ENCODE results near the gene FRMD4A.

- no peak for TF ChIP-seq TAF1 (IDR thresholded peaks at IDR 0.05; ENCODE audit: low read depth, low read length)
- no peak for TF ChIP-seq POLR2A (IDR thresholded peaks at IDR 0.05; ENCODE audit: low read depth, low read length)
- TF ChIP-seq POLR2AphosphoS5 (IDR thresholded peaks at IDR 0.05; ENCODE audit: low read depth, low read length), result no peak
These were observed 12.7 kb downstream of the FRMD4A start for GRCh38 chr10:14318007-14318406.
